Sigmoid colon (tissue), 4 donors: ENCODE data around the gene OIT3.

ENCODE experiments used
- EP300 ChIP-seq, 4 donors: sonication (generic); formaldehyde crosslinking; IDR thresholded peaks; one replicate each; pipeline ENCODE4 v1.6.1; 2017; ENCODE audit warnings: antibody characterized with exemption in 4 of 4
- POLR2A ChIP-seq, 2 donors: fragments of 450-650 bp; IDR thresholded peaks; one replicate each; pipeline ENCODE4 v1.6.1; 2016; ENCODE audit warnings: antibody characterized with exemption in 2 of 2, mild to moderate bottlenecking in 2 of 2, moderate library complexity in 2 of 2
- POLR2AphosphoS5 ChIP-seq, 4 donors: sonication (generic); formaldehyde crosslinking; IDR thresholded peaks; one replicate each; pipeline ENCODE4 v1.6.1; 2017; ENCODE audit warnings: antibody characterized with exemption in 4 of 4
- TF ChIP-seq, protein P1 (sequence below), 4 experiments: fragments of 450-650 bp in 3 of 4; fragments of 200-600 bp in 1 of 4; IDR thresholded peaks; one replicate each; pipeline ENCODE4 v1.5.1; 2016 to 2019; ENCODE audit warnings: antibody characterized with exemption in 4 of 4, mild to moderate bottlenecking in 3 of 4, moderate library complexity in 2 of 4

DNA sequence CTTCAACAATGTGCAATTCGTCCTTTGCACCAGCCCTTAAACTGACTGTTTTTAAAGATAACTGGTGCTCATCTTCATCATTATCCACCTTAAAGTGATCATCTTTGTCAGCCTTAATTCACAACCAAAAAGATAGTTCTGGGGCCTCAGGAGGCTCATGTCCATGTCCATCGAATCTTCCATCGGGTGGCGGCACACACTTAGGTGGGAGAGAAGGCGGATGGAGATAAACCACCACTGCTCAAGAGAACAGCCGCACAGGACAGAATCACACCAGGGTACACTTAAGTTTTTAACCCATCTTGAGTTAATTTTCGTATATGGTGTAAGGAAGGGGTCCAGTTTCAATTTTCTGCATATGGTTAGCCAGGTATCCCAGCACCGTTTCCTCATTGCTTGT lies 24.8 kb downstream of the OIT3 start:
- TF ChIP-seq, protein P1, sequence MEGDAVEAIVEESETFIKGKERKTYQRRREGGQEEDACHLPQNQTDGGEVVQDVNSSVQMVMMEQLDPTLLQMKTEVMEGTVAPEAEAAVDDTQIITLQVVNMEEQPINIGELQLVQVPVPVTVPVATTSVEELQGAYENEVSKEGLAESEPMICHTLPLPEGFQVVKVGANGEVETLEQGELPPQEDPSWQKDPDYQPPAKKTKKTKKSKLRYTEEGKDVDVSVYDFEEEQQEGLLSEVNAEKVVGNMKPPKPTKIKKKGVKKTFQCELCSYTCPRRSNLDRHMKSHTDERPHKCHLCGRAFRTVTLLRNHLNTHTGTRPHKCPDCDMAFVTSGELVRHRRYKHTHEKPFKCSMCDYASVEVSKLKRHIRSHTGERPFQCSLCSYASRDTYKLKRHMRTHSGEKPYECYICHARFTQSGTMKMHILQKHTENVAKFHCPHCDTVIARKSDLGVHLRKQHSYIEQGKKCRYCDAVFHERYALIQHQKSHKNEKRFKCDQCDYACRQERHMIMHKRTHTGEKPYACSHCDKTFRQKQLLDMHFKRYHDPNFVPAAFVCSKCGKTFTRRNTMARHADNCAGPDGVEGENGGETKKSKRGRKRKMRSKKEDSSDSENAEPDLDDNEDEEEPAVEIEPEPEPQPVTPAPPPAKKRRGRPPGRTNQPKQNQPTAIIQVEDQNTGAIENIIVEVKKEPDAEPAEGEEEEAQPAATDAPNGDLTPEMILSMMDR (IDR thresholded peaks at IDR 0.05), result no peak
- TF ChIP-seq POLR2A (IDR thresholded peaks at IDR 0.05), result no peak
- no peak for TF ChIP-seq EP300 (IDR thresholded peaks at IDR 0.05)
- no peak for TF ChIP-seq POLR2AphosphoS5 (IDR thresholded peaks at IDR 0.05)
